H1 (cell line): Measurements from ENCODE around the gene HSD17B8. TPM values are rescaled to one million over a fixed set of nuclear protein-coding genes. Genes with fewer than 3 reads are reported as not detected.

Experiments used
- CTCF ChIA-PET: fragments of 300-600 bp; sonication (Branson Sonifier 250); formaldehyde crosslinking; loops from one replicate; lab custom pipeline; 2021; ENCODE audit not compliant: partially characterized antibody; lab: Charles Lee
- POLR2A ChIA-PET: fragments of 300-600 bp; sonication (Branson Sonifier 250); formaldehyde crosslinking; loops from one replicate; lab custom pipeline; 2021; ENCODE audit warnings: inconsistent platforms; ENCODE audit not compliant: partially characterized antibody; lab: Charles Lee
- DNase-seq, 2 experiments: peaks; one replicate each; pipeline versions ENCODE4 v3.0.0 to v3.0.0-alpha.2; 2010 to 2022; ENCODE audit warnings: low spot score in 2 of 2, low read depth in 1 of 2, mixed read lengths in 1 of 2
- FAIRE-seq: peaks from 2 replicates; lab custom pipeline; 2011; peaks lifted over from hg19 to GRCh38; lab: Jason Lieb, UNC
- H2AFZ ChIP-seq: 2 replicates; pipeline ENCODE4 v1.8.1; 2012; ENCODE audit warnings: low read length, inconsistent platforms
- H2AK5ac ChIP-seq: 2 replicates; pipeline ENCODE4 v1.6.1; 2013; ENCODE audit warnings: low read depth, low read length
- H2BK120ac ChIP-seq: replicated peaks from 2 replicates; pipeline ENCODE3; 2013; ENCODE audit warnings: low read depth, low read length, inconsistent platforms
- H2BK12ac ChIP-seq: 2 replicates; pipeline ENCODE4 v1.6.1; 2013; ENCODE audit warnings: low read depth, low read length
- H2BK15ac ChIP-seq: 2 replicates; pipeline ENCODE4 v1.6.1; 2013; ENCODE audit warnings: low read length
- H2BK20ac ChIP-seq: 2 replicates; pipeline ENCODE4 v1.6.1; 2013; ENCODE audit warnings: low read length
- H2BK5ac ChIP-seq: 2 replicates; pipeline ENCODE4 v1.6.1; 2013; ENCODE audit warnings: low read depth, low read length
- H3K14ac ChIP-seq: 2 replicates; pipeline ENCODE4 v1.6.1; 2013; ENCODE audit warnings: inconsistent platforms; ENCODE audit not compliant: insufficient read length
- H3K18ac ChIP-seq: 2 replicates; pipeline ENCODE4 v1.6.1; 2013; ENCODE audit warnings: low read length; ENCODE audit errors: extremely low read depth
- H3K23ac ChIP-seq: 2 replicates; pipeline ENCODE4 v1.6.1; 2013; ENCODE audit warnings: inconsistent platforms; ENCODE audit not compliant: insufficient read length
- H3K23me2 ChIP-seq: 2 replicates; pipeline ENCODE4 v1.6.1; 2013; ENCODE audit warnings: low read depth, low read length
- H3K27ac ChIP-seq: 2 replicates; pipeline ENCODE4 v1.6.1; 2011; ENCODE audit warnings: low read depth, low read length, inconsistent platforms
- H3K27me3 ChIP-seq, 4 experiments: replicated peaks in 1 of 4; 1 replicate in 1 of 4; 2 replicates in 3 of 4; pipeline versions ENCODE4 v1.6.1 to v1.8.1; 2011 to 2013; ENCODE audit warnings: low read length in 3 of 4, mild to moderate bottlenecking in 3 of 4, inconsistent platforms in 2 of 4, mixed read lengths in 2 of 4, moderate library complexity in 1 of 4; ENCODE audit not compliant: control insufficient read depth in 3 of 4, insufficient read depth in 3 of 4; ENCODE audit errors: extremely low read depth in 1 of 4
- H3K36me3 ChIP-seq, 4 experiments: 2 replicates each; pipeline versions ENCODE4 v1.6.1 to v1.8.1; 2011 to 2013; ENCODE audit warnings: mild to moderate bottlenecking in 4 of 4, low read length in 3 of 4, moderate library complexity in 2 of 4, control low read depth in 1 of 4, inconsistent platforms in 1 of 4; ENCODE audit not compliant: insufficient read depth in 4 of 4, control insufficient read depth in 2 of 4
- H3K4ac ChIP-seq: replicated peaks from 2 replicates; pipeline ENCODE3; 2013; ENCODE audit warnings: low read length, low read depth, mixed read lengths, inconsistent platforms; ENCODE audit not compliant: insufficient read length
- H3K4me1 ChIP-seq, 4 experiments: replicated peaks in 1 of 4; 1 replicate in 1 of 4; 2 replicates in 3 of 4; pipeline versions ENCODE4 v1.6.1 to v1.8.1; 2011 to 2013; ENCODE audit warnings: low read length in 3 of 4, inconsistent platforms in 2 of 4, mixed read lengths in 1 of 4; ENCODE audit not compliant: insufficient read depth in 4 of 4, control insufficient read depth in 3 of 4
- H3K4me2 ChIP-seq, 2 experiments: 2 replicates each; pipeline versions ENCODE4 v1.6.1 to v1.8.1; 2011 to 2013; ENCODE audit warnings: low read depth in 2 of 2, low read length in 2 of 2, control low read depth in 1 of 2, inconsistent platforms in 1 of 2, mild to moderate bottlenecking in 1 of 2; ENCODE audit not compliant: insufficient read depth in 1 of 2
- H3K4me3 ChIP-seq, 4 experiments: fragments of 200-600, 300-600 bp in 1 of 4; sonication (generic), shearing (Covaris generic), sonication (Bioruptor Twin) in 1 of 4; 2 replicates each; pipeline versions ENCODE4 v1.5.1 to v1.8.1; 2011 to 2016; ENCODE audit warnings: low read length in 4 of 4, low read depth in 3 of 4, control low read depth in 2 of 4, inconsistent platforms in 2 of 4, mild to moderate bottlenecking in 2 of 4, mixed read lengths in 1 of 4, moderate library complexity in 1 of 4; ENCODE audit not compliant: insufficient read depth in 2 of 4; ENCODE audit errors: extremely low read depth in 1 of 4
- H3K56ac ChIP-seq: replicated peaks from 2 replicates; pipeline ENCODE3; 2013; ENCODE audit warnings: low read depth, mild to moderate bottlenecking, mixed read lengths, low read length, inconsistent platforms; ENCODE audit not compliant: insufficient read length
- H3K79me1 ChIP-seq: 2 replicates; pipeline ENCODE4 v1.6.1; 2013; ENCODE audit warnings: low read depth, low read length, control low read depth
- H3K79me2 ChIP-seq, 2 experiments: 2 replicates each; pipeline versions ENCODE4 v1.6.1 to v1.8.1; 2012 to 2013; ENCODE audit warnings: low read length in 2 of 2, mild to moderate bottlenecking in 2 of 2, inconsistent platforms in 1 of 2; ENCODE audit not compliant: insufficient read depth in 2 of 2, control insufficient read depth in 1 of 2
- H3K9ac ChIP-seq, 4 experiments: replicated peaks in 1 of 4; 1 replicate in 1 of 4; 2 replicates in 3 of 4; pipeline versions ENCODE4 v1.6.1 to v1.8.1; 2011 to 2013; ENCODE audit warnings: low read depth in 3 of 4, low read length in 3 of 4, control low read depth in 2 of 4, mild to moderate bottlenecking in 2 of 4, moderate library complexity in 2 of 4, inconsistent platforms in 1 of 4; ENCODE audit errors: extremely low read depth in 1 of 4
- H3K9me3 ChIP-seq, 2 experiments: 2 replicates each; pipeline versions ENCODE4 v1.6.1 to v1.8.1; 2012 to 2013; ENCODE audit warnings: mild to moderate bottlenecking in 2 of 2, moderate library complexity in 2 of 2, control low read depth in 1 of 2, inconsistent platforms in 1 of 2, low read depth in 1 of 2, low read length in 1 of 2, mixed read lengths in 1 of 2; ENCODE audit not compliant: insufficient read depth in 2 of 2
- H4K20me1 ChIP-seq, 2 experiments: replicated peaks in 1 of 2; 2 replicates each; pipeline versions ENCODE3 to v1.8.1; 2011 to 2013; ENCODE audit warnings: inconsistent platforms in 2 of 2, low read length in 2 of 2, mild to moderate bottlenecking in 1 of 2; ENCODE audit not compliant: insufficient read depth in 2 of 2, control insufficient read depth in 1 of 2
- H4K5ac ChIP-seq: 2 replicates; pipeline ENCODE4 v1.6.1; 2013; ENCODE audit warnings: low read length, low read depth, mixed read lengths, inconsistent platforms; ENCODE audit not compliant: insufficient read length
- H4K8ac ChIP-seq: 2 replicates; pipeline ENCODE4 v1.8.0; 2013; ENCODE audit warnings: mild to moderate bottlenecking, moderate library complexity, low read length, inconsistent platforms; ENCODE audit not compliant: insufficient read depth; ENCODE audit errors: extremely low read depth
- H4K91ac ChIP-seq: replicated peaks from 2 replicates; pipeline ENCODE3; 2013; ENCODE audit warnings: low read length, mixed read lengths, inconsistent platforms; ENCODE audit not compliant: insufficient read length
- ASH2L ChIP-seq: fragments of 200-600, 300-600 bp; sonication (generic); IDR thresholded peaks from one replicate; pipeline ENCODE4 v1.7.1; 2017; ENCODE audit warnings: low read length
- BACH1 ChIP-seq: IDR thresholded peaks from 2 replicates; pipeline ENCODE4 v1.6.1; 2012; ENCODE audit warnings: low read length, improper control_type of control experiment
- CBX8 ChIP-seq: fragments of 300-800, 300-1000 bp; sonication (generic); IDR thresholded peaks from 2 replicates; pipeline ENCODE4 v1.7.1; 2016; ENCODE audit warnings: low read depth, low read length, borderline replicate concordance
- E2F6 ChIP-seq: IDR thresholded peaks from 2 replicates; pipeline ENCODE4 v1.6.1; 2012; ENCODE audit warnings: inconsistent platforms
- EGR1 ChIP-seq: IDR thresholded peaks from 2 replicates; pipeline ENCODE4 v1.6.1; 2011; ENCODE audit warnings: low read depth, low read length, borderline replicate concordance
- JUN ChIP-seq: IDR thresholded peaks from 2 replicates; pipeline ENCODE4 v1.6.1; 2011; ENCODE audit warnings: low read depth, mild to moderate bottlenecking, improper control_type of control experiment, low read length
- NRF1 ChIP-seq: IDR thresholded peaks from 2 replicates; pipeline ENCODE4 v1.6.1; 2011; ENCODE audit warnings: mild to moderate bottlenecking, low read depth, low read length, improper control_type of control experiment
- RAD21 ChIP-seq, 2 experiments: IDR thresholded peaks in 1 of 2; conservative IDR thresholded peaks in 1 of 2; 2 replicates each; pipeline ENCODE4 v1.6.1; 2011; ENCODE audit warnings: low read depth in 2 of 2, low read length in 2 of 2, improper control_type of control experiment in 1 of 2, inconsistent platforms in 1 of 2, mild to moderate bottlenecking in 1 of 2, moderate library complexity in 1 of 2
- SIN3A ChIP-seq, 2 experiments: IDR thresholded peaks in 1 of 2; conservative IDR thresholded peaks in 1 of 2; 2 replicates each; pipeline ENCODE4 v1.6.1; 2011 to 2012; ENCODE audit warnings: low read length in 2 of 2, improper control_type of control experiment in 1 of 2, low read depth in 1 of 2, mild to moderate bottlenecking in 1 of 2
- SIX5 ChIP-seq: IDR thresholded peaks from 2 replicates; pipeline ENCODE4 v1.6.1; 2011; ENCODE audit warnings: mild to moderate bottlenecking, low read depth, low read length
- TAF7 ChIP-seq: optimal IDR thresholded peaks from 2 replicates; pipeline ENCODE3; 2011; ENCODE audit warnings: low read depth, mild to moderate bottlenecking, inconsistent platforms, low read length, moderate library complexity, borderline replicate concordance
- WGBS, 2 experiments: shearing (Covaris generic) in 1 of 2; methylation state at CpG; one replicate each; pipeline versions ENCODE4 v1.1.6 to v1.1.7; 2013 to 2015; ENCODE audit warnings: low lambda C conversion rate in 2 of 2, mixed read lengths in 2 of 2, inconsistent platforms in 1 of 2, low coverage in 1 of 2, missing lambda C conversion rate in 1 of 2; ENCODE audit not compliant: insufficient replicate concordance in 2 of 2, insufficient coverage in 1 of 2, insufficient read length in 1 of 2; ENCODE audit errors: extremely low coverage in 1 of 2, missing lambda C conversion rate in 1 of 2; 5-methylcytosine and 5-hydroxymethylcytosine counted together
- polyA plus RNA-seq, 7 experiments: library from polyadenylated mRNA; depleted of rRNA in 3 of 7; stranded (reverse) in 5 of 7; unstranded in 2 of 7; fragments of >200 nt in 5 of 7; fragments of 200-250 nt in 2 of 7; gene quantifications; 1 replicate in 5 of 7; 2 replicates in 1 of 7; 4 replicates in 1 of 7; pipeline versions ENCODE4 v1.2.1 to v1.2.3, GENCODE V29; 2011 to 2013; ENCODE audit warnings: missing spikeins in 2 of 7, mixed read lengths in 2 of 7
- total RNA-seq: library from RNA; stranded (reverse); fragmentation: NEBNext Ultra II Directional; extraction: Animal tissue kit (Norgen Biotek cat#: 25700); gene quantifications from 2 replicates; pipeline ENCODE4 v1.2.1, GENCODE V29; 2021

HSD17B8 gene
- total and polyA plus RNA-seq, 2 of the 8 experiments (the other 6 are each of a cell fraction or from before 2014, with no cell fraction given): 3.3 to 17.1 TPM

- POLR2A ChIA-PET: interaction anchor here (0.7 to 2.6 kb wide), 12 partner anchors 8 to 226 kb away, joined by 3 to 10 read pairs (median 4); partner anchors contain the start of genes B3GALT4, RING1, RPS18 and VPS52
- H3K79me2 ChIP-seq: peaks cover 3 to 20% of the 10 kb centered on the region in 2 experiments; a peak in 3 of 4 replicates
- H3K4me2 ChIP-seq: peak overlapping the region in 1 of 2 experiments; percentile 12; a peak in 2 of 4 replicates
- no peak overlapping the region for H2BK5ac ChIP-seq
- H3K4ac ChIP-seq: no peak overlapping the region
- H3K18ac ChIP-seq: no peak overlapping the region
- no peak overlapping the region for H2AK5ac ChIP-seq
- WGBS, 2 experiments: 41% methylated on average over 12 of the region's 12 CpGs; no CpG with 5 or more reads in 1 of the 2 experiments
- FAIRE-seq (no peak), DNase-seq (peak in 1 of 2 experiments; percentile 70)
- H3K79me1 ChIP-seq: peaks cover 10% of the 10 kb centered on the region; the same call in 1 of the 2 replicates
- H3K14ac ChIP-seq: no peak overlapping the region
- no peak overlapping the region for H3K4me3 ChIP-seq
- peaks cover 0 to 4% (median 0%) of the 10 kb centered on the region in 4 experiments; a peak in 3 of 7 replicates for H3K27me3 ChIP-seq
- H4K8ac ChIP-seq: no peak overlapping the region
- H3K23ac ChIP-seq: no peak overlapping the region
- peaks cover 5 to 18% (median 9%) of the 10 kb centered on the region in 4 experiments for H3K4me1 ChIP-seq
- H2BK20ac ChIP-seq: no peak overlapping the region
- H4K5ac ChIP-seq: no peak overlapping the region
- no peak overlapping the region for H2BK120ac ChIP-seq
- no peak overlapping the region for H2BK12ac ChIP-seq
- no peak overlapping the region for H3K56ac ChIP-seq
- H3K27ac ChIP-seq: no peak overlapping the region
- H3K9me3 ChIP-seq: no peaks in the 10 kb centered on the region
- peaks cover 4 to 18% (median 14%) of the 10 kb centered on the region in 4 experiments for H3K36me3 ChIP-seq
- no peak overlapping the region for H2AFZ ChIP-seq
- no peak overlapping the region for H2BK15ac ChIP-seq
- H4K91ac ChIP-seq: no peak overlapping the region
- H3K23me2 ChIP-seq: peaks cover 16% of the 10 kb centered on the region
- peaks cover 0 to 13% of the 10 kb centered on the region in 2 experiments for H4K20me1 ChIP-seq
- H3K9ac ChIP-seq: no peak overlapping the region
- CTCF ChIA-PET: interaction anchor here (0.6 to 3.5 kb wide), 37 partner anchors 8 to 287 kb away, joined by 3 to 30 read pairs (median 5); partner anchors contain the start of gene RING1
- TF ChIP-seq SIX5 (no peak), TAF7 (no peak), RAD21 (IDR thresholded peaks at IDR 0.05 in 1 of 2, conservative IDR thresholded peaks at IDR 0.05 in 1 of 2; ENCODE audit: low read depth in 2 of 2, low read length in 2 of 2) (peak; percentile 67 to 73), ASH2L (no peak), CBX8 (no peak), BACH1 (no peak; the same call in 1 of the 2 replicates), EGR1 (no peak), SIN3A (conservative IDR thresholded peaks at IDR 0.05 in 1 of 2, IDR thresholded peaks at IDR 0.05 in 1 of 2; ENCODE audit: low read depth in 1 of 2, low read length in 2 of 2) (peak in 1 of 2 experiments; percentile 85; a peak in 2 of 4 replicates), NRF1 (no peak), JUN (no peak), E2F6 (no peak)
Measured at GRCh38 chr6:33197431-33198048, 6.9 kb upstream of the HSD17B8 start.
